GM18861 (cell line): ENCODE data around the gene MS4A6A.
A peak's percentile ranks its signal among the peaks of the same experiment; 100 is the strongest.
"Not testable (repeated sequence)": the region's sequence is repeated elsewhere in the genome, so short reads cannot be mapped to it uniquely, and the experiment has no call there.

Experiments used
- ATAC-seq: cut with Tn5 transposase; IDR thresholded peaks from one replicate; pipeline ENCODE4 v1.9.1; 2021; ENCODE audit not compliant: unreplicated experiment

The MS4A6A gene

GRCh38 chr11:60184824-60185511 is 2.1 kb upstream of the MS4A6A start:
- peak; percentile 51 for ATAC-seq

GRCh38 chr11:60183591-60184205 is 815 bp upstream of the MS4A6A start:
- ATAC-seq: no peak

DNA sequence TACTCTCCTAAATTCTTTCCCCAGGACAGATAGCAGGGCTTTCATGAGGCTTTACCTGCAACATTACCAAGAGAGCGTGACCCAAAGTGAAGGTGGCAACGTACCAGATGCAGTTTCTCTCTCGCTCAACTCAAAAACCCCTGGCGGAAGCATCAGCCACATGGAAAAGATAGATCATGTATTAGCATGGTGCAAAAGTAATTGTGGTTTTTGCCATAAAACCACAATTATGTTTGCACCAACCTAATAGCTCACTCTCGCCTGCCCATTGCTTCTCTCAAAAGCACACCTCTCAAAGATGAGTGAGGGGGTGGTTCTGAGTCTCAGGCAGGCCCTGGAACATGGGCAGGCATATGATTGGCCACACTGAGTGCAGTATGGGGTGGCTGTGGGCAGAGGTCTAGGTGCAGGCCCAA is 7.0 kb downstream of the MS4A6A start:
- peak; percentile 70 for ATAC-seq

- ATAC-seq: no peak
Observed at GRCh38 chr11:60172011-60172410, 10.9 kb downstream of the MS4A6A start.

DNA sequence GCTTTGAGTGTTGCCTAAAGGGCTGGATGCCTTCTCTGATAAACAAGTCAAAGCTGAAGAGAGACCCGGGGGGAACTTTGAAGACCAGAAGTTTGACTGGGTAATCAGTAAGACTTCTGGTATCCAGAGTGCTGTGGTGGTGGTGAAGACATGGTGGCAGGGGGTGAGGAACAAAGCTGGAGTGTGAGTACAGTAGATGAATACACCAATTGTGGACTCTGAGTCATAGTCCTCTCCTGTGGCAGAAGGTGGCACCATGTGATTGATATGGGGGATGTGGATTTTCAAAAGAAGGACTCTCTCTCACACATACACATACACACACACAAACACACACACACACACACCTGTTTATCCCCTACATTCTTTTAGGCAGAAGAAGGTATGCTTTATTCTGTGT is 12.3 kb downstream of the MS4A6A start:
- no peak for ATAC-seq

GRCh38 chr11:60169264-60169915 is 13.5 kb downstream of the MS4A6A start:
- no peak for ATAC-seq

- no peak for ATAC-seq
Observed at GRCh38 chr11:60168306-60168705, 14.6 kb downstream of the MS4A6A start.

GRCh38 chr11:60165951-60166350 is 16.9 kb downstream of the MS4A6A start:
- ATAC-seq: no peak

- ATAC-seq: no peak
Observed at GRCh38 chr11:60165538-60165937, 17.3 kb downstream of the MS4A6A start.

GRCh38 chr11:60164550-60165075 is 18.3 kb downstream of the MS4A6A start:
- no peak for ATAC-seq

DNA sequence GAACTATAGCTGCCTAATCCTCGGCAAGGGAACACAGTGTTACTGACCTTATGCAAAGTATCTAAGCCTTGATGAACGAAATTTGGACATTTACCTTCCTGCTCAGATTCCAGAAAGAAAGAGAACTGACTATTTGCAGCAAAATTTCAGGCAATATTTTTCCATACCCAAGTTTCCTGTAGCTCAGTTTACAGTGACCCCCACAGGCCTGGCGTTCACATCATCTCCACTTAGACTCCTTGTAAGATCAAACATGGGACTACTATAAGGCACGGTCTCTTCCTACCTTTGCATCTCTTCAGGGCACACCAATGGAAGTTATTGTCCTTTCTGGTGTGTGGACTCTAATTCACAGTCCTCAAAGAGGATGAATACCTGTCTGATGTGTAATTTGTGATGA is 21.1 kb downstream of the MS4A6A start:
- ATAC-seq: no peak

DNA sequence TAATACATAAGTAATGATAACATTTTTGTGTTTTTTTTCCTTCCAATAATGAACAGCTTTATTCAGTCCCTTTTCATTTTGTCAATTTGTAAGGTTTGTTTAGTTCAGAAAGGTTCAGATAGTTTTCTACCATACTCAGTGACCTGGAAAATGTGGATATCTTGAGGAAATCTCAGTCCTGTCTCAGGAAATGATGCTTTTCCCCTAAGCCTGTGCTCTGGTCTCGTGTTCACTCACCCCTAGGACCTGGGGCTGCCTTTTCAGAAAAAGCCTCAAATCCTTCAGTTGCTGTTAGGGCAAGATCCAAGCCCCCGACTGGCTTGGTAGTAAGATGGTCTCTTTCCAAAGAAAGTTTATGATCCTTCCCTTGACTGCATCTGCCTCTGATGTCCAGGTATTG is 21.8 kb downstream of the MS4A6A start:
- no peak for ATAC-seq

GRCh38 chr11:60159868-60160267 is 23.0 kb downstream of the MS4A6A start:
- no peak for ATAC-seq

GRCh38 chr11:60159284-60159683 is 23.6 kb downstream of the MS4A6A start:
- no peak for ATAC-seq

DNA sequence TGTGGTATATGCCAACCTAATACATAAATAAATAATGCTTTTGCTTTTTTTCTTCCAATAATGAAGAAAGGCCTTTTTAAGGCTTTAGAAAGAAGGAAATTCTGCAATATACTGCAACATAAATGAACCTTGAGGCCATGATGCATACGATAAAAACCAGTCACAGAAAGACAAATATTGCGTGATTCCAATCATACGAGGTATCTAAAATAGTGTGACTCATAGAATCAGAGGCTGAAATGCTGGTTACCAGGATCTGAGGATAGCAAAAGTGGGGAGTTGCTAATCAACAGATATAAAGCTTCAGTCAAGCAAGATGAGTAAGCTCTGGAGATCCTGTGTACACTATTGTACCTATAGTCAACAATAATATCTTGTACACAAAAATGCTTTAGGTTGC is 24.2 kb downstream of the MS4A6A start:
- ATAC-seq: no peak

DNA sequence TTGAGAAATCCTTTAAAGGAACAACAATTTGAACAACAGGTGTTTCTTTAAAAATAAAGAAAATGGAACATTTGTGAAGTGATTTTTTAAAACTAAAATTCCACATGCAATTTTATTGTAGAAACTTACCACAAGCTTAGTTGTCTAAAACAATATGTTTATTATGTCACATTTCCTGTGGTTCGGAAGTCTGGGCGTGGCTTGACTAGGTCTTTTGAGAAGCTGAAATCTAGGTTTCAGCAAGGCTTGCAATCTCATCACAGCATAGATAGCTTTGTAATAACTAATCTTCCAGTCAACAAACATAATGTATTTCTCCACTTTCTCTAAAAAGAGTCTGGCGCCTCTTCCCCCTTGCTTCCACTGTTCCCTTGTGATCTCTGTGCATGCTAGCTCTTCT is 27.0 kb downstream of the MS4A6A start:
- ATAC-seq: no peak

DNA sequence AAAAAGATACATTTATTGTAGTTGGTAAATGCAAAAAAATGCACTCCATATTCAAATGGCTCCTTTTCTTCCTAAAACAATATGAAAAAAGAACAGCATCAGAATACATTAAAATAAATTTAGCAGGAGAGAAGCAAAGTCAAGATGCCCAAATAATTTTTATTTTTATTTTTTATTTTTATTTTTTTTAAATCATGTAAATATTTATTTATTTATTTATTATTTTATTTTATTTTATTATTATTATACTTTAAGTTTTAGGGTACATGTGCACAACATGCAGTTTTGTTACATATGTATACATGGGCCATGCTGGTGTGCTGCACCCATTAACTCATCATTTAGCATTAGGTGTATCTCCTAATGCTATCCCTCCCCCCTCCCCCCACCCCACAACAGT is 30.2 kb downstream of the MS4A6A start:
- ATAC-seq: not testable (repeated sequence)

- ATAC-seq: no peak
Observed at GRCh38 chr11:60150279-60150678, 32.6 kb downstream of the MS4A6A start.

GRCh38 chr11:60145677-60146076 is 37.2 kb downstream of the MS4A6A start:
- ATAC-seq: no peak

DNA sequence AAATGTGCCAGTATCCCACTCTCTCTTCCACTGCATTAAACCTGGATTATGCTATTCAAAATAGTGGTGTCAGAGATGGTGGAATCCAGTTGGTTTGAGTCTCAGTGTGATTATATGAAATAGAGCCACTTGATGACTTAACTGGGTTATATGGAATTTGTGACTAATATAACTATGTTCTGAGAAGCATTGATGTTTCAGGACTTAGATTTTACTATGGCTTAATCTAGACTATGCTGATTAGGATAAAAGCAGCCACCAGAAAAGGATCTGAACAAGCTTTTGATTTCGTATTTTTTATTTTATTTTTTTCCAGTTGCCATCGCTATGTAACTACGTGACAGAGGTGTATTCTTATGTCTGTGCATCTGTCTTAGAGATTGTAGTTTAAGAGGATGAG is 39.1 kb downstream of the MS4A6A start:
- ATAC-seq: no peak

GRCh38 chr11:60133917-60134316 is 49.0 kb downstream of the MS4A6A start:
- no peak for ATAC-seq

DNA sequence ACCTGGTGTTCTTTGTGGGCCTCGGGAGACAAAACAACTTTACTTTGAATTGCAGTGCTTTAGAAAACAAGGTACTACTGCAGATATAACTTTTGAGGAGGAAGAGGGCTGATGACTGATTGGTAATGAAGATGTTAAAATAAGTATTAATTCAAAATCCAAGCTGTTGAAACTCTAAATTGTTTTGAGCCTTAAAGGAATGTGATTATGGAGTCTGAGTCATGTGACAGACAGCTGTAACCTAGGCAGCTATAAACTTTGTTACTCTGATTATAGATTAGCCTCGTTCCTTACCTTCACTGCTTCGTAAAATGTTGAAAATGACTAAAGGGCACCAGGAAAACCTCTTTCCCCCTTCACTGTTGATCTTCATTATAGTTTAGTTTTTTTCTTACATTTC is 51.0 kb downstream of the MS4A6A start:
- no peak for ATAC-seq
